ENCODE results near the gene SP8.

DNA sequence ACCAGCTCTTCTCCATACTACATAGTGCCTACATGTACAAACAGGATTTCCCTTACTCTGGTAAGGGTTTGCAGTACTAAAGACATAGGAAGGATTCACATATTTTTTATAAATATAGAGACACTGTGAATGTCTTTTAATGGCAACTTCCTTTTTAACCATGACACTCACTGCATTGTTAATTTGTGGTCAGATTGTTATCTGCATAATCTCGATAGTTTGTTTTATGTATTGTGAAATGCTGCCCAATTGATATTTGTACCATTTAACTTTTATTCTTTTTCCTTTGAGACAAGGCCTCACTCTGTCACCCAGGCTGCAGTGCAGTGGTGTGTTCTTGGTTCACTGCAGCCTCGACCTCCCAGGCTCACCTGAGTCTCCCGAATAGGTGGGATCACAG, 39.7 kb downstream of the SP8 start:
- TF ChIP-seq, protein P1, sequence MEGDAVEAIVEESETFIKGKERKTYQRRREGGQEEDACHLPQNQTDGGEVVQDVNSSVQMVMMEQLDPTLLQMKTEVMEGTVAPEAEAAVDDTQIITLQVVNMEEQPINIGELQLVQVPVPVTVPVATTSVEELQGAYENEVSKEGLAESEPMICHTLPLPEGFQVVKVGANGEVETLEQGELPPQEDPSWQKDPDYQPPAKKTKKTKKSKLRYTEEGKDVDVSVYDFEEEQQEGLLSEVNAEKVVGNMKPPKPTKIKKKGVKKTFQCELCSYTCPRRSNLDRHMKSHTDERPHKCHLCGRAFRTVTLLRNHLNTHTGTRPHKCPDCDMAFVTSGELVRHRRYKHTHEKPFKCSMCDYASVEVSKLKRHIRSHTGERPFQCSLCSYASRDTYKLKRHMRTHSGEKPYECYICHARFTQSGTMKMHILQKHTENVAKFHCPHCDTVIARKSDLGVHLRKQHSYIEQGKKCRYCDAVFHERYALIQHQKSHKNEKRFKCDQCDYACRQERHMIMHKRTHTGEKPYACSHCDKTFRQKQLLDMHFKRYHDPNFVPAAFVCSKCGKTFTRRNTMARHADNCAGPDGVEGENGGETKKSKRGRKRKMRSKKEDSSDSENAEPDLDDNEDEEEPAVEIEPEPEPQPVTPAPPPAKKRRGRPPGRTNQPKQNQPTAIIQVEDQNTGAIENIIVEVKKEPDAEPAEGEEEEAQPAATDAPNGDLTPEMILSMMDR (conservative IDR thresholded peaks at IDR 0.05): no peak
- no peak for TF ChIP-seq EZH2 (IDR thresholded peaks at IDR 0.05; ENCODE audit: low read depth)

Data from PC-9 (cell line).